Osteoblast (primary cell): ENCODE results near the gene CACNA1F. TPM values are rescaled to one million over a fixed set of nuclear protein-coding genes. Genes with fewer than 3 reads are reported as not detected.

Source experiments
- DNase-seq: peaks from one replicate; pipeline ENCODE4 v3.0.0; 2011; ENCODE audit warnings: low spot score, mixed read lengths; ENCODE audit not compliant: insufficient read length; ENCODE audit errors: missing footprints
- H2AFZ ChIP-seq: 2 replicates; pipeline ENCODE4 v1.6.0; 2011; ENCODE audit warnings: mild to moderate bottlenecking, low read length
- H3K27ac ChIP-seq: 2 replicates; pipeline ENCODE4 v1.5.1; 2011; ENCODE audit warnings: mild to moderate bottlenecking, low read depth, low read length, moderate library complexity
- H3K27me3 ChIP-seq: 2 replicates; pipeline ENCODE4 v1.6.0; 2012; ENCODE audit warnings: mild to moderate bottlenecking, control low read depth, inconsistent platforms, low read length, moderate library complexity; ENCODE audit not compliant: insufficient read depth
- H3K36me3 ChIP-seq: 2 replicates; pipeline ENCODE4 v1.5.1; 2011; ENCODE audit warnings: mild to moderate bottlenecking, low read length, control low read depth, moderate library complexity; ENCODE audit not compliant: insufficient read depth
- H3K4me1 ChIP-seq: 2 replicates; pipeline ENCODE4 v1.5.1; 2011; ENCODE audit warnings: mild to moderate bottlenecking, low read length, control low read depth, moderate library complexity; ENCODE audit not compliant: insufficient read depth
- H3K4me2 ChIP-seq: 2 replicates; pipeline ENCODE4 v1.6.0; 2011; ENCODE audit warnings: mild to moderate bottlenecking, low read length; ENCODE audit not compliant: insufficient read depth
- H3K4me3 ChIP-seq: fragments of 200-600 bp; sonication (generic); 3 replicates; pipeline ENCODE4 v1.5.1; 2012; ENCODE audit warnings: mild to moderate bottlenecking, low read length, inconsistent platforms; ENCODE audit not compliant: insufficient read depth
- H3K79me2 ChIP-seq: 2 replicates; pipeline ENCODE4 v1.6.0; 2012; ENCODE audit warnings: mild to moderate bottlenecking, low read length, control low read depth, inconsistent platforms; ENCODE audit not compliant: insufficient read depth
- H3K9me3 ChIP-seq: 2 replicates; pipeline ENCODE4 v1.5.1; 2011; ENCODE audit warnings: low read depth, low read length, control low read depth
- H4K20me1 ChIP-seq: 2 replicates; pipeline ENCODE4 v1.6.0; 2012; ENCODE audit warnings: mild to moderate bottlenecking, low read length, control low read depth; ENCODE audit not compliant: insufficient read depth
- total RNA-seq: library from RNA; depleted of rRNA; stranded (reverse); fragments of >200 nt; gene quantifications from 2 replicates; pipeline ENCODE4 v1.2.3, GENCODE V29; 2012
- TF ChIP-seq, protein P1 (sequence below): IDR thresholded peaks from 2 replicates; pipeline ENCODE4 v1.5.1; 2011; ENCODE audit warnings: mild to moderate bottlenecking, low read depth, low read length, moderate library complexity; ENCODE audit errors: extremely low read depth

CACNA1F gene
- total RNA-seq, 1 donor: not detected

DNA sequence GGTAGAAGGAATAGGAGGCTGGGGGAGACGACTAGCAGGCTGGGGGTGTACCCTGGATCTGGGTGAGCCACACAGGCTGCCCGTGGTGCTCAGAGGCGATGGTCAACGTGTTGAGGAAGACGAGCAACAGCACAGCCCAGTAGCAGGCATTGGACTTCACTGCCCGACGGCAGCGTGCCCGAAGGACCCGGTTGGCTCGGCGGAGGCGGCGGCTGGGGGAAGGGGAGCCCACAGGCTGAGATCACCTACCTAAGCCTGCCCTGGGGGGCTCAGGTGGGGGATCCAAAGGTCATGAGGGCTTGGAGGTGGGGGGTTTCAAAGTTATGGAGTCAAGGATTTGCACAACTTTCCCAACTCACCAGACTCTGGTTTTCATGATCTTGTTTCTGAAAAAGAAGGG lies 7.3 kb downstream of the CACNA1F start:
- peak; percentile 50 for DNase-seq
- Histone ChIP-seq H4K20me1 (no peaks in the 10 kb centered on the region), H3K36me3 (no peaks in the 10 kb centered on the region), H3K4me2 (no peak overlapping the region), H3K4me1 (no peaks in the 10 kb centered on the region), H3K79me2 (no peaks in the 10 kb centered on the region), H3K27ac (no peak overlapping the region), H2AFZ (no peak overlapping the region), H3K9me3 (no peaks in the 10 kb centered on the region), H3K4me3 (no peak overlapping the region), H3K27me3 (peaks cover 2% of the 10 kb centered on the region)
- TF ChIP-seq, protein P1, sequence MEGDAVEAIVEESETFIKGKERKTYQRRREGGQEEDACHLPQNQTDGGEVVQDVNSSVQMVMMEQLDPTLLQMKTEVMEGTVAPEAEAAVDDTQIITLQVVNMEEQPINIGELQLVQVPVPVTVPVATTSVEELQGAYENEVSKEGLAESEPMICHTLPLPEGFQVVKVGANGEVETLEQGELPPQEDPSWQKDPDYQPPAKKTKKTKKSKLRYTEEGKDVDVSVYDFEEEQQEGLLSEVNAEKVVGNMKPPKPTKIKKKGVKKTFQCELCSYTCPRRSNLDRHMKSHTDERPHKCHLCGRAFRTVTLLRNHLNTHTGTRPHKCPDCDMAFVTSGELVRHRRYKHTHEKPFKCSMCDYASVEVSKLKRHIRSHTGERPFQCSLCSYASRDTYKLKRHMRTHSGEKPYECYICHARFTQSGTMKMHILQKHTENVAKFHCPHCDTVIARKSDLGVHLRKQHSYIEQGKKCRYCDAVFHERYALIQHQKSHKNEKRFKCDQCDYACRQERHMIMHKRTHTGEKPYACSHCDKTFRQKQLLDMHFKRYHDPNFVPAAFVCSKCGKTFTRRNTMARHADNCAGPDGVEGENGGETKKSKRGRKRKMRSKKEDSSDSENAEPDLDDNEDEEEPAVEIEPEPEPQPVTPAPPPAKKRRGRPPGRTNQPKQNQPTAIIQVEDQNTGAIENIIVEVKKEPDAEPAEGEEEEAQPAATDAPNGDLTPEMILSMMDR: no peak

DNA sequence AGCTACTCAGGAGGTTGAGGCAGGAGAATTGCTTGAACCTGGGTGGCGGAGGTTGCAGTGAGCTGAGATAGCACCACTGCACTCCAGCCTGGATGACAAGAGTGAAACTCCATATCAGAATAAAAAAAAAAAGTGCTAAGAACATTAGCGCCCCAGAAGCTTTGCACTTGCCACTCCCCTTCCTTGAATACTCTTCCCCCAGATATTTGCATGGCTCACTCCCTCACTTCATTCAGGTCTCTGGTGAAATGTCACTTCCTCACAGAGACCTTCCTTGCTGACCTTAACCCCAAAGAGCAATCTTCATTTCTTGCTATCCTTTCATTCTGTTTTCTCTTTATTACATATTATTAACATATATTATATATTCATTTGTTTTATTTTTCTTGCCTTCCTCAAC lies 11.3 kb downstream of the CACNA1F start:
- Histone ChIP-seq H3K27ac (no peak overlapping the region), H3K27me3 (peaks cover 2% of the 10 kb centered on the region), H4K20me1 (no peaks in the 10 kb centered on the region), H3K4me2 (no peak overlapping the region), H2AFZ (no peak overlapping the region), H3K9me3 (no peaks in the 10 kb centered on the region), H3K4me3 (no peak overlapping the region), H3K79me2 (no peaks in the 10 kb centered on the region), H3K4me1 (no peaks in the 10 kb centered on the region), H3K36me3 (no peaks in the 10 kb centered on the region)
- TF ChIP-seq, protein P1: no peak
- DNase-seq: no peak

DNA sequence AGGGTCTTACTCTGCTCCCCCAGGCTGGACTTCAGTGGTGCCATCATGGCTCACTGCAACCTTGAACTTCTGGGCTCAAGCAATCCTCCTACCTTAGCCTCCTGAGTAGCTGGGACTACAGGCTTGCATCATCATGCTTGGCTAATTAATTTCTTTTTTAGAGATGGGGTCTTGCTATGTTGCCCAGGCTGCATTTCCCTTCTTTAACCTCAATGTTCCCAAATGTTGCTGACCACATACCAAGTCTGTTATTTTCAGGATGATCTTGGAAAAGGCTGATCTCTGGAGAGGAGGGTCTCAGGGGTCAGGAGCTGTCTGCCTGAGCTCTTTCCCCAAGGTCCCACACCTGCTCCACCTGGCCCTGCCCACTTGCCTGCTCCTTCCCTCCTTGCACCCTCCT lies 13.0 kb downstream of the CACNA1F start:
- Histone ChIP-seq H3K27ac (no peak overlapping the region), H3K36me3 (no peaks in the 10 kb centered on the region), H3K9me3 (no peaks in the 10 kb centered on the region), H4K20me1 (no peaks in the 10 kb centered on the region), H3K27me3 (no peaks in the 10 kb centered on the region), H3K4me3 (no peak overlapping the region), H3K79me2 (no peaks in the 10 kb centered on the region), H2AFZ (no peak overlapping the region), H3K4me1 (no peaks in the 10 kb centered on the region), H3K4me2 (no peak overlapping the region)
- TF ChIP-seq, protein P1: no peak
- no peak for DNase-seq

DNA sequence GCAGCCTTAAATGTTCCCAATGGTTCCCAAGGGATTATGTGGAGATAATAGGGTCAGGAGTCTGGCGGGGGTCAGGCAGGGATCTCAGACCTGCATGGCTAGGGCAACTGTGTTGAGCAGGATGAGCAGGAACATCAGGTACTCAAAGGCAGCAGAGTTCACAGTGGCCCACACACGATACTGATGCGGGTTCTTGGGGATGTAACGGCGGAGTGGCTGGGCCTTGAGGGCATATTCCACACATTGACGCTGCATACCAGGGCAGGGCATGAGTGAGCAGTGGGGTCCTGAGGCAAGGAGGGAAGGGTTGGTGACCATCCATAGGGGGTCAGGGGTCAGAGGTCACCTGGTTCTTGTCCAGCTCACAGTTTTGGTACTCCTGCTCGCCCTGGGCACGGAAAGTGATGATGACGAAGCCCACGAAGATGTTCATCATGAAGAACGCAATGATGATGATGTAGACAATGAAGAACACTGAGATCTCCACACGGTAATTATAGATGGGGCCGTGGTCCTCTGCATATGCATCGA lies 18.1 kb downstream of the CACNA1F start:
- H3K79me2 ChIP-seq: no peaks in the 10 kb centered on the region
- no peak for DNase-seq
- no peaks in the 10 kb centered on the region for H3K27me3 ChIP-seq
- no peaks in the 10 kb centered on the region for H3K36me3 ChIP-seq
- H3K9me3 ChIP-seq: no peaks in the 10 kb centered on the region
- H4K20me1 ChIP-seq: no peaks in the 10 kb centered on the region
- TF ChIP-seq, protein P1: no peak
- H3K4me3 ChIP-seq: no peak overlapping the region
- H3K4me2 ChIP-seq: no peak overlapping the region
- H2AFZ ChIP-seq: no peak overlapping the region
- no peaks in the 10 kb centered on the region for H3K4me1 ChIP-seq
- H3K27ac ChIP-seq: no peak overlapping the region
